ENCODE results near the gene NR4A3.

The NR4A3 gene

GRCh38 chr9:99783799-99784198 is 37.9 kb upstream of the NR4A3 start:
- no peak overlapping the region for H3K4me3 ChIP-seq (ENCODE audit: low read depth, low read length)
- DNase-seq (ENCODE audit: low read depth) = no peak
- TF ChIP-seq CTCF (IDR thresholded peaks at IDR 0.05; ENCODE audit: low read depth, low read length, missing control alignments) = no peak

GRCh38 chr9:99785010-99785590 is 36.6 kb upstream of the NR4A3 start:
- no peak for TF ChIP-seq CTCF (IDR thresholded peaks at IDR 0.05; ENCODE audit: low read depth, low read length, missing control alignments)
- no peak overlapping the region for H3K4me3 ChIP-seq (ENCODE audit: low read depth, low read length)

GRCh38 chr9:99787556-99787955 is 34.1 kb upstream of the NR4A3 start:
- no peak for DNase-seq (ENCODE audit: low read depth)
- no peak overlapping the region for H3K4me3 ChIP-seq (ENCODE audit: low read depth, low read length)

More at GRCh38 chr9:99785010-99785590, 36.6 kb upstream of the NR4A3 start:
- DNase-seq (ENCODE audit: low read depth) = no peak

GRCh38 chr9:99793528-99793927 is 28.2 kb upstream of the NR4A3 start:
- TF ChIP-seq CTCF (IDR thresholded peaks at IDR 0.05; ENCODE audit: low read depth, low read length, missing control alignments) = no peak
- H3K4me3 ChIP-seq (ENCODE audit: low read depth, low read length) = no peak overlapping the region
- DNase-seq (ENCODE audit: low read depth) = no peak

More at GRCh38 chr9:99787556-99787955, 34.1 kb upstream of the NR4A3 start:
- no peak for TF ChIP-seq CTCF (IDR thresholded peaks at IDR 0.05; ENCODE audit: low read depth, low read length, missing control alignments)

GRCh38 chr9:99796231-99796630 is 25.5 kb upstream of the NR4A3 start:
- no peak for DNase-seq (ENCODE audit: low read depth)
- H3K4me3 ChIP-seq (ENCODE audit: low read depth, low read length) = no peak overlapping the region
- no peak for TF ChIP-seq CTCF (IDR thresholded peaks at IDR 0.05; ENCODE audit: low read depth, low read length, missing control alignments)

- DNase-seq (ENCODE audit: low read depth) = no peak
- TF ChIP-seq CTCF (IDR thresholded peaks at IDR 0.05; ENCODE audit: low read depth, low read length, missing control alignments) = no peak
- H3K4me3 ChIP-seq (ENCODE audit: low read depth, low read length) = no peak overlapping the region
Observed at GRCh38 chr9:99801775-99802174, 19.9 kb upstream of the NR4A3 start.

GRCh38 chr9:99803694-99804093 is 18.0 kb upstream of the NR4A3 start:
- no peak overlapping the region for H3K4me3 ChIP-seq (ENCODE audit: low read depth, low read length)
- DNase-seq (ENCODE audit: low read depth) = no peak
- TF ChIP-seq CTCF (IDR thresholded peaks at IDR 0.05; ENCODE audit: low read depth, low read length, missing control alignments) = no peak
